OCI-LY1 (cell line): ENCODE data around the gene EDEM2.

Experiments used
- EZH2 ChIP-seq: fragments of 200-600 bp; sonication (generic), shearing (Covaris generic); IDR thresholded peaks from 2 replicates; pipeline ENCODE4 v1.8.0; 2017; ENCODE audit warnings: borderline replicate concordance, mixed run types, mild to moderate bottlenecking, antibody characterized with exemption, low read length, moderate library complexity, mixed read lengths
- TF ChIP-seq, protein P1 (sequence below): fragments of 200-600 bp; sonication (generic), shearing (Covaris generic); IDR thresholded peaks from 2 replicates; pipeline ENCODE4 v1.5.1; 2017; ENCODE audit warnings: mild to moderate bottlenecking, antibody characterized with exemption, low read length, moderate library complexity, mixed read lengths

GRCh38 chr20:35066194-35066593, 80.9 kb downstream of the EDEM2 start:
- TF ChIP-seq, protein P1, sequence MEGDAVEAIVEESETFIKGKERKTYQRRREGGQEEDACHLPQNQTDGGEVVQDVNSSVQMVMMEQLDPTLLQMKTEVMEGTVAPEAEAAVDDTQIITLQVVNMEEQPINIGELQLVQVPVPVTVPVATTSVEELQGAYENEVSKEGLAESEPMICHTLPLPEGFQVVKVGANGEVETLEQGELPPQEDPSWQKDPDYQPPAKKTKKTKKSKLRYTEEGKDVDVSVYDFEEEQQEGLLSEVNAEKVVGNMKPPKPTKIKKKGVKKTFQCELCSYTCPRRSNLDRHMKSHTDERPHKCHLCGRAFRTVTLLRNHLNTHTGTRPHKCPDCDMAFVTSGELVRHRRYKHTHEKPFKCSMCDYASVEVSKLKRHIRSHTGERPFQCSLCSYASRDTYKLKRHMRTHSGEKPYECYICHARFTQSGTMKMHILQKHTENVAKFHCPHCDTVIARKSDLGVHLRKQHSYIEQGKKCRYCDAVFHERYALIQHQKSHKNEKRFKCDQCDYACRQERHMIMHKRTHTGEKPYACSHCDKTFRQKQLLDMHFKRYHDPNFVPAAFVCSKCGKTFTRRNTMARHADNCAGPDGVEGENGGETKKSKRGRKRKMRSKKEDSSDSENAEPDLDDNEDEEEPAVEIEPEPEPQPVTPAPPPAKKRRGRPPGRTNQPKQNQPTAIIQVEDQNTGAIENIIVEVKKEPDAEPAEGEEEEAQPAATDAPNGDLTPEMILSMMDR = no peak
- TF ChIP-seq EZH2 = no peak
